Nephron (organoid): ENCODE results near the gene SYNPR.

Experiments
- H3K27ac Mint-ChIP-seq, 3 experiments: 2 replicates each; pipeline ENCODE4 v1.8.0; 2020; ENCODE audit warnings: mixed read lengths in 3 of 3, mild to moderate bottlenecking in 2 of 3, moderate library complexity in 1 of 3
- H3K27me3 Mint-ChIP-seq: 2 replicates; pipeline ENCODE4 v1.8.0; 2021; ENCODE audit warnings: low read depth, mild to moderate bottlenecking, moderate library complexity, mixed read lengths
- H3K36me3 Mint-ChIP-seq: 2 replicates; pipeline ENCODE4 v1.8.0; 2020; ENCODE audit warnings: low read depth, mixed read lengths
- H3K4me1 Mint-ChIP-seq: 2 replicates; pipeline ENCODE4 v1.8.0; 2020; ENCODE audit warnings: mixed read lengths
- H3K4me3 Mint-ChIP-seq, 3 experiments: 2 replicates each; pipeline ENCODE4 v1.8.0; 2020; ENCODE audit warnings: mild to moderate bottlenecking in 3 of 3, mixed read lengths in 3 of 3, moderate library complexity in 2 of 3
- H3K9me3 Mint-ChIP-seq: 2 replicates; pipeline ENCODE4 v1.8.0; 2020; ENCODE audit warnings: mixed read lengths
- TF ChIP-seq, protein P1 (sequence below), 3 experiments: fragments of 200-600 bp; sonication (generic); IDR thresholded peaks; one replicate each; pipeline ENCODE4 v1.5.0; 2021; ENCODE audit warnings: antibody characterized with exemption in 3 of 3; ENCODE audit not compliant: unreplicated experiment in 3 of 3

Gene SYNPR

GRCh38 chr3:63386568-63386967, 108.5 kb downstream of the SYNPR start:
- Mint-ChIP-seq H3K4me1 (no peaks in the 10 kb centered on the region), H3K27ac (no peak overlapping the region), H3K36me3 (no peaks in the 10 kb centered on the region), H3K4me3 (no peak overlapping the region), H3K9me3 (no peaks in the 10 kb centered on the region), H3K27me3 (peaks cover 16% of the 10 kb centered on the region)
- TF ChIP-seq, protein P1, sequence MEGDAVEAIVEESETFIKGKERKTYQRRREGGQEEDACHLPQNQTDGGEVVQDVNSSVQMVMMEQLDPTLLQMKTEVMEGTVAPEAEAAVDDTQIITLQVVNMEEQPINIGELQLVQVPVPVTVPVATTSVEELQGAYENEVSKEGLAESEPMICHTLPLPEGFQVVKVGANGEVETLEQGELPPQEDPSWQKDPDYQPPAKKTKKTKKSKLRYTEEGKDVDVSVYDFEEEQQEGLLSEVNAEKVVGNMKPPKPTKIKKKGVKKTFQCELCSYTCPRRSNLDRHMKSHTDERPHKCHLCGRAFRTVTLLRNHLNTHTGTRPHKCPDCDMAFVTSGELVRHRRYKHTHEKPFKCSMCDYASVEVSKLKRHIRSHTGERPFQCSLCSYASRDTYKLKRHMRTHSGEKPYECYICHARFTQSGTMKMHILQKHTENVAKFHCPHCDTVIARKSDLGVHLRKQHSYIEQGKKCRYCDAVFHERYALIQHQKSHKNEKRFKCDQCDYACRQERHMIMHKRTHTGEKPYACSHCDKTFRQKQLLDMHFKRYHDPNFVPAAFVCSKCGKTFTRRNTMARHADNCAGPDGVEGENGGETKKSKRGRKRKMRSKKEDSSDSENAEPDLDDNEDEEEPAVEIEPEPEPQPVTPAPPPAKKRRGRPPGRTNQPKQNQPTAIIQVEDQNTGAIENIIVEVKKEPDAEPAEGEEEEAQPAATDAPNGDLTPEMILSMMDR (IDR thresholded peaks at IDR 0.05; ENCODE audit: unreplicated experiment in 3 of 3): no peak

DNA sequence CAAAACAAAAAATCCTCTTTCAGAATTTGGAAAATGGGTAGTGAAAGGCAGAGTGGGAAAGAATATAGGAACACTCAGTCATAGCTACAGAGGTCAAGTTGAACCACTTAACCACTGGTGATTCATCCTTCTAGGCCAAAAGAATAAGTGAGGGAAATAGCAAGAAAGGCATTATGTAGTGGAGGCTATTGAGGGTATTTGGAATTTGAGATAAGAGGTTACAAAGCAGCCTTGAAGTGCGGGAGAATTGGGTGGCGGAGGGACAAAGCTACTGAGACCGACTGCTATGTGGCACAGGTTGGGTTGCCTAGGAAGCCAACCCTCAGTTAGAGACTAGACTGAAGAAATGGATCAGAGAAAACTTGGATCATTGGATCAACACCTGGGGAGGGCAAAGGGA, 109.5 kb downstream of the SYNPR start:
- Mint-ChIP-seq H3K9me3 (no peaks in the 10 kb centered on the region), H3K27ac (no peak overlapping the region), H3K4me3 (no peak overlapping the region), H3K4me1 (no peaks in the 10 kb centered on the region), H3K36me3 (no peaks in the 10 kb centered on the region), H3K27me3 (peaks cover 16% of the 10 kb centered on the region)
- TF ChIP-seq, protein P1 (IDR thresholded peaks at IDR 0.05; ENCODE audit: unreplicated experiment in 3 of 3): no peak

GRCh38 chr3:63390710-63391230, 112.7 kb downstream of the SYNPR start:
- no peaks in the 10 kb centered on the region for H3K4me1 Mint-ChIP-seq
- TF ChIP-seq, protein P1 (IDR thresholded peaks at IDR 0.05; ENCODE audit: unreplicated experiment in 3 of 3): no peak
- no peaks in the 10 kb centered on the region for H3K36me3 Mint-ChIP-seq
- peaks cover 16% of the 10 kb centered on the region for H3K27me3 Mint-ChIP-seq
- H3K9me3 Mint-ChIP-seq: no peaks in the 10 kb centered on the region
- H3K27ac Mint-ChIP-seq: no peak overlapping the region
- no peak overlapping the region for H3K4me3 Mint-ChIP-seq

GRCh38 chr3:63395960-63396359, 117.9 kb downstream of the SYNPR start:
- no peaks in the 10 kb centered on the region for H3K9me3 Mint-ChIP-seq
- no peak overlapping the region for H3K4me3 Mint-ChIP-seq
- no peaks in the 10 kb centered on the region for H3K36me3 Mint-ChIP-seq

DNA sequence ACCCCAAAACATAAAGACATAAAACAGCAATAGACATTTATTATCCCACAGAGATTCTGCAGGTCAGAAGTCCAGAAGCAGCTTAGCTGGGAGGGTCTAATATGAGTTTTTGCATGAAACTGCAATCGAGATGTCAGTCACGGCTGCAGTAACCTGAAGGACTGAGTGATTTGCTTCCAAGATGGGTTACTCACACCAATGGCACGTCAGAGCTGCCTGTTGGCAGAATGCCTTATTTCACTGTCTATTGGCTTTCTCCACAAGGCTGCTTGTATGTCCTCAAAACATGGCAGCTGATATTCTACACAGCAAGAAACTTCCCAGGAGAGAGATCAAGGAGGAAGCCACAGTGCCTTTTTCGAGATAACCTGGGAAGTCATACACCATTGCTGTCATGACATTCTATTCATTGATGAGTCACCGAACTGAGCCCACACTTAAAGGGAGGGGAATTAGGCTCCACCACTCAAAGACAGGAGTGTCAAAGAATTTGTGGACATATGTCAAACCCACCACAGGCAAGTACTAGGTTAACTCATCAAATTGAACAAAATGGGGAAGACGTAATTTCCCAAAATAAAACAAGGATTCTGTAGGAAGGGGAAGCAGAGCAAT, 122.2 kb downstream of the SYNPR start:
- no peaks in the 10 kb centered on the region for H3K36me3 Mint-ChIP-seq
- H3K27ac Mint-ChIP-seq: no peak overlapping the region
- H3K9me3 Mint-ChIP-seq: no peaks in the 10 kb centered on the region
- TF ChIP-seq, protein P1 (IDR thresholded peaks at IDR 0.05; ENCODE audit: unreplicated experiment in 3 of 3): no peak
- H3K4me1 Mint-ChIP-seq: no peaks in the 10 kb centered on the region
- no peak overlapping the region for H3K4me3 Mint-ChIP-seq
- no peaks in the 10 kb centered on the region for H3K27me3 Mint-ChIP-seq

More at GRCh38 chr3:63395960-63396359, 117.9 kb downstream of the SYNPR start:
- Mint-ChIP-seq H3K27ac (no peak overlapping the region), H3K4me1 (no peaks in the 10 kb centered on the region), H3K27me3 (no peaks in the 10 kb centered on the region)
- TF ChIP-seq, protein P1 (IDR thresholded peaks at IDR 0.05; ENCODE audit: unreplicated experiment in 3 of 3): no peak

GRCh38 chr3:63405882-63406281, 127.8 kb downstream of the SYNPR start:
- Mint-ChIP-seq H3K4me1 (no peaks in the 10 kb centered on the region), H3K9me3 (no peaks in the 10 kb centered on the region), H3K27me3 (peaks cover 4% of the 10 kb centered on the region), H3K27ac (no peak overlapping the region), H3K4me3 (no peak overlapping the region), H3K36me3 (no peaks in the 10 kb centered on the region)
- TF ChIP-seq, protein P1 (IDR thresholded peaks at IDR 0.05; ENCODE audit: unreplicated experiment in 3 of 3): no peak
